K562 (cell line): Measurements from ENCODE around the gene RETSAT. TPM values are rescaled to one million over a fixed set of nuclear protein-coding genes. Genes with fewer than 3 reads are reported as not detected.

Experiments
- EHMT2 ChIP-seq: fragments of 450-650 bp; IDR thresholded peaks from 2 replicates; pipeline ENCODE4 v1.6.1; 2018; ENCODE audit warnings: antibody characterized with exemption
- L3MBTL2 ChIP-seq: fragments of 450-650 bp; IDR thresholded peaks from 2 replicates; pipeline ENCODE4 v1.6.1; 2016; ENCODE audit warnings: mild to moderate bottlenecking, moderate library complexity
- NR1H2 ChIP-seq: sonication (generic); formaldehyde crosslinking; IDR thresholded peaks from 2 replicates; pipeline ENCODE4 v1.4.0; 2020; ENCODE audit warnings: mild to moderate bottlenecking, missing genetic modification reagents
- POLR2A ChIP-seq: fragments of 450-650 bp; conservative IDR thresholded peaks from 2 replicates; pipeline ENCODE4 v1.6.1; 2016
- PTTG1 ChIP-seq: fragments of 450-650 bp; IDR thresholded peaks from 2 replicates; pipeline ENCODE4 v1.6.1; 2016; ENCODE audit warnings: low read depth, mild to moderate bottlenecking, missing genetic modification characterization, missing compliant biosample characterization
- RBM34 ChIP-seq: fragments of 200-400 bp; formaldehyde crosslinking; IDR thresholded peaks from 2 replicates; pipeline ENCODE4 v1.6.1; 2018; ENCODE audit warnings: low read length, borderline replicate concordance; ENCODE audit not compliant: insufficient read depth
- SAP30 ChIP-seq: fragments of 200-600 bp; sonication (generic); IDR thresholded peaks from 2 replicates; pipeline ENCODE4 v1.6.1; 2012; ENCODE audit warnings: borderline replicate concordance, low read depth, mild to moderate bottlenecking, moderate library complexity, low read length, control low read depth, inconsistent platforms; ENCODE audit not compliant: insufficient read depth, poor library complexity, severe bottlenecking
- SPI1 ChIP-seq: IDR thresholded peaks from 2 replicates; pipeline ENCODE4 v1.6.1; 2011; ENCODE audit warnings: low read depth, low read length, control low read depth, borderline replicate concordance
- TBP ChIP-seq: optimal IDR thresholded peaks from 2 replicates; pipeline ENCODE3; 2011; ENCODE audit warnings: low read depth, low read length, improper control_type of control experiment
- TEAD4 ChIP-seq, 2 experiments: sonication (generic) in 1 of 2; formaldehyde crosslinking in 1 of 2; IDR thresholded peaks; 2 replicates each; pipeline versions ENCODE4 v1.6.1 to v1.8.0; 2012 to 2022; ENCODE audit warnings: borderline replicate concordance in 1 of 2, inconsistent platforms in 1 of 2, low read length in 1 of 2, mild to moderate bottlenecking in 1 of 2, missing genetic modification reagents in 1 of 2
- ZNF175 ChIP-seq: fragments of 200-800 bp; sonication (Bioruptor generic); IDR thresholded peaks from 2 replicates; pipeline ENCODE4 v1.6.1; 2016; ENCODE audit warnings: low read depth, mild to moderate bottlenecking, missing genetic modification characterization, missing compliant biosample characterization
- ZNF316 ChIP-seq: fragments of 450-650 bp; IDR thresholded peaks from 2 replicates; pipeline ENCODE4 v1.6.1; 2016
- ZNF76 ChIP-seq: fragments of 250-450 bp; sonication (Bioruptor Pico); IDR thresholded peaks from 2 replicates; pipeline ENCODE4 v1.4.0; 2020; ENCODE audit warnings: mild to moderate bottlenecking, moderate library complexity, borderline replicate concordance
- polyA plus RNA-seq, 8 experiments: library from polyadenylated mRNA; depleted of rRNA in 4 of 8; stranded (reverse) in 5 of 8; unstranded in 3 of 8; fragments of >200 nt; fragmentation: Nextera tagmentation in 2 of 8; fragmentation: Illumina TruSeq in 1 of 8; extraction: Ambion mirVana in 2 of 8; extraction: Trizol in 1 of 8; gene quantifications; 2 replicates each; pipeline versions ENCODE4 v1.2.1 to v1.2.3, GENCODE V29; 2011 to 2014; ENCODE audit warnings: inconsistent platforms in 1 of 8, missing spikeins in 1 of 8
- total RNA-seq, 7 experiments: library from RNA; depleted of rRNA in 6 of 7; stranded (reverse); fragments of >200 nt in 6 of 7; fragmentation: Illumina TruSeq in 2 of 7; extraction: Trizol in 2 of 7; gene quantifications; 2 replicates each; pipeline versions ENCODE4 v1.2.1 to v1.2.3, GENCODE V29; 2011 to 2021; ENCODE audit warnings: low replicate concordance in 1 of 7
- TF ChIP-seq, protein P1 (sequence below): fragments of 250-450 bp; sonication (Bioruptor Pico); IDR thresholded peaks from 2 replicates; pipeline ENCODE4 v1.5.0; 2021
- TF ChIP-seq, protein P2 (sequence below): sonication (generic); formaldehyde crosslinking; IDR thresholded peaks from 2 replicates; pipeline ENCODE4 v1.8.0; 2022; ENCODE audit warnings: mild to moderate bottlenecking, low read depth, missing genetic modification reagents
- TF ChIP-seq, protein P3 (sequence below): conservative IDR thresholded peaks from 2 replicates; pipeline ENCODE4 v1.6.1; 2011; ENCODE audit warnings: low read depth, mild to moderate bottlenecking, low read length; ENCODE audit not compliant: control insufficient read depth
- TF ChIP-seq, protein P4 (sequence below): fragments of 150-350 bp; IDR thresholded peaks from 2 replicates; pipeline ENCODE4 v1.6.1; 2014; ENCODE audit warnings: low read depth, mild to moderate bottlenecking, low read length, borderline replicate concordance
- TF ChIP-seq, protein P5 (sequence below): sonication (generic); formaldehyde crosslinking; IDR thresholded peaks from 2 replicates; pipeline ENCODE4 v1.8.0; 2022; ENCODE audit warnings: missing genetic modification reagents, mild to moderate bottlenecking, moderate library complexity, borderline replicate concordance

Gene RETSAT
- total and polyA plus RNA-seq, 9 of the 15 experiments (the other 6 are each of a cell fraction or from before 2014, with no cell fraction given): 1.9 to 21.6 (median 16.5) TPM

DNA sequence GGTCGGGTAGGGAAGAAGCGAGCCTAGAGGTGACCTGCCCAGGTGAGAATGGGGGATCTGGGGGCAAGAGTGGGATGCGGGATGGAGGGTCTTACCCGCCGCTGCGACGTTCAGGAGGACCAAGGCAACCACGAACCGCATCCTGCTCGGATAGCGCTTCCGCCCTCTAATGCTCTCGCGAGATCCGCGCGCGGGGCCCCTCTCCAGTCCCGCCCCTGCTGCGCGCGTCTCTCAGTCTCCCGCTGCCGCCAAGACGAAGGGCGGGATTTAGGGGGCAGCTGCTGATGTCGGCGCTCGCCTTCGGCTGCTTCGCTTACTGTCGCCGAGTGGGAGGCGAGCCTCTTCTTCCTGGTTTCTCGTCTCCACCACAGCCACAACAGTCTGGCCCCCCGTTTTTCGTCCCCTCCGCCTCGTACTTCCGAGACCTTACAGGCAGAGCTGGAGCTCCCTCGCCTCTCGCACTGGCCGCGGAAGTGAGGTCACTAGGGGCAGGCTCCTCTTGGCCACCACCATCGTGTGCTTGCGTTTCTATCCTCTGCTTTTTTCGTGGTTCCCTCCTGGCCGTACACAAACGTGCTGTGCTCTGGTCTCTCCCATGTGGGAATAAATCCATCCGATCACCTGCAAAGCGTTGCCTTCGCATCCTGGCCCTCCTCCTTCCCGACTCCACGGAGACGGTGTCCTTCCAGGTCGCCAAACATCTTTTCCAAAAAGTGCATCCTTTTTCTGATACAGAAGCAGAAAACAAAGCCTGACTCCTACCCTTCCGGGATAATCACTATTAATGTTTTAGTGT is 26.3 kb downstream of the RETSAT start, which contains the start of gene TGOLN2 (continued):
- TF ChIP-seq PTTG1 (no peak), ZNF76 (CRISPR knock-in tag) (no peak), ZNF316 (peak; percentile 43), RBM34 (no peak), NR1H2 (no peak), EHMT2 (0 out of 2 replicates have a peak, but pooled peaks have one; percentile 9), TEAD4 (IDR thresholded peaks at IDR 0.05; ENCODE audit: low read length) (0 out of 2 replicates have a peak, but pooled peaks have one; percentile 31), TEAD4 (CRISPR knock-in tag; IDR thresholded peaks at IDR 0.05; ENCODE audit: borderline replicate concordance) (no peak), ZNF175 (0 out of 2 replicates have a peak, but pooled peaks have one; percentile 52), TBP (peak; percentile 96), POLR2A (peak; percentile 99), SPI1 (peak; percentile 65), L3MBTL2 (peak; percentile 93), SAP30 (peak; percentile 69)
- TF ChIP-seq, protein P1, sequence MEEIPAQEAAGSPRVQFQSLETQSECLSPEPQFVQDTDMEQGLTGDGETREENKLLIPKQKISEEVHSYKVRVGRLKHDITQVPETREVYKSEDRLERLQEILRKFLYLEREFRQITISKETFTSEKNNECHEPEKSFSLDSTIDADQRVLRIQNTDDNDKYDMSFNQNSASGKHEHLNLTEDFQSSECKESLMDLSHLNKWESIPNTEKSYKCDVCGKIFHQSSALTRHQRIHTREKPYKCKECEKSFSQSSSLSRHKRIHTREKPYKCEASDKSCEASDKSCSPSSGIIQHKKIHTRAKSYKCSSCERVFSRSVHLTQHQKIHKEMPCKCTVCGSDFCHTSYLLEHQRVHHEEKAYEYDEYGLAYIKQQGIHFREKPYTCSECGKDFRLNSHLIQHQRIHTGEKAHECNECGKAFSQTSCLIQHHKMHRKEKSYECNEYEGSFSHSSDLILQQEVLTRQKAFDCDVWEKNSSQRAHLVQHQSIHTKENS (CRISPR knock-in tag): no peak
- TF ChIP-seq, protein P2, sequence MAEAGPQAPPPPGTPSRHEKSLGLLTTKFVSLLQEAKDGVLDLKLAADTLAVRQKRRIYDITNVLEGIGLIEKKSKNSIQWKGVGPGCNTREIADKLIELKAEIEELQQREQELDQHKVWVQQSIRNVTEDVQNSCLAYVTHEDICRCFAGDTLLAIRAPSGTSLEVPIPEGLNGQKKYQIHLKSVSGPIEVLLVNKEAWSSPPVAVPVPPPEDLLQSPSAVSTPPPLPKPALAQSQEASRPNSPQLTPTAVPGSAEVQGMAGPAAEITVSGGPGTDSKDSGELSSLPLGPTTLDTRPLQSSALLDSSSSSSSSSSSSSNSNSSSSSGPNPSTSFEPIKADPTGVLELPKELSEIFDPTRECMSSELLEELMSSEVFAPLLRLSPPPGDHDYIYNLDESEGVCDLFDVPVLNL (CRISPR knock-in tag): 0 out of 2 replicates have a peak, but pooled peaks have one; percentile 70
- TF ChIP-seq, protein P3, sequence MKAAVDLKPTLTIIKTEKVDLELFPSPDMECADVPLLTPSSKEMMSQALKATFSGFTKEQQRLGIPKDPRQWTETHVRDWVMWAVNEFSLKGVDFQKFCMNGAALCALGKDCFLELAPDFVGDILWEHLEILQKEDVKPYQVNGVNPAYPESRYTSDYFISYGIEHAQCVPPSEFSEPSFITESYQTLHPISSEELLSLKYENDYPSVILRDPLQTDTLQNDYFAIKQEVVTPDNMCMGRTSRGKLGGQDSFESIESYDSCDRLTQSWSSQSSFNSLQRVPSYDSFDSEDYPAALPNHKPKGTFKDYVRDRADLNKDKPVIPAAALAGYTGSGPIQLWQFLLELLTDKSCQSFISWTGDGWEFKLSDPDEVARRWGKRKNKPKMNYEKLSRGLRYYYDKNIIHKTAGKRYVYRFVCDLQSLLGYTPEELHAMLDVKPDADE: peak; percentile 74; the same call in 1 of the 2 replicates
- TF ChIP-seq, protein P4, sequence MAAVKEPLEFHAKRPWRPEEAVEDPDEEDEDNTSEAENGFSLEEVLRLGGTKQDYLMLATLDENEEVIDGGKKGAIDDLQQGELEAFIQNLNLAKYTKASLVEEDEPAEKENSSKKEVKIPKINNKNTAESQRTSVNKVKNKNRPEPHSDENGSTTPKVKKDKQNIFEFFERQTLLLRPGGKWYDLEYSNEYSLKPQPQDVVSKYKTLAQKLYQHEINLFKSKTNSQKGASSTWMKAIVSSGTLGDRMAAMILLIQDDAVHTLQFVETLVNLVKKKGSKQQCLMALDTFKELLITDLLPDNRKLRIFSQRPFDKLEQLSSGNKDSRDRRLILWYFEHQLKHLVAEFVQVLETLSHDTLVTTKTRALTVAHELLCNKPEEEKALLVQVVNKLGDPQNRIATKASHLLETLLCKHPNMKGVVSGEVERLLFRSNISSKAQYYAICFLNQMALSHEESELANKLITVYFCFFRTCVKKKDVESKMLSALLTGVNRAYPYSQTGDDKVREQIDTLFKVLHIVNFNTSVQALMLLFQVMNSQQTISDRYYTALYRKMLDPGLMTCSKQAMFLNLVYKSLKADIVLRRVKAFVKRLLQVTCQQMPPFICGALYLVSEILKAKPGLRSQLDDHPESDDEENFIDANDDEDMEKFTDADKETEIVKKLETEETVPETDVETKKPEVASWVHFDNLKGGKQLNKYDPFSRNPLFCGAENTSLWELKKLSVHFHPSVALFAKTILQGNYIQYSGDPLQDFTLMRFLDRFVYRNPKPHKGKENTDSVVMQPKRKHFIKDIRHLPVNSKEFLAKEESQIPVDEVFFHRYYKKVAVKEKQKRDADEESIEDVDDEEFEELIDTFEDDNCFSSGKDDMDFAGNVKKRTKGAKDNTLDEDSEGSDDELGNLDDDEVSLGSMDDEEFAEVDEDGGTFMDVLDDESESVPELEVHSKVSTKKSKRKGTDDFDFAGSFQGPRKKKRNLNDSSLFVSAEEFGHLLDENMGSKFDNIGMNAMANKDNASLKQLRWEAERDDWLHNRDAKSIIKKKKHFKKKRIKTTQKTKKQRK: no peak
- TF ChIP-seq, protein P5, sequence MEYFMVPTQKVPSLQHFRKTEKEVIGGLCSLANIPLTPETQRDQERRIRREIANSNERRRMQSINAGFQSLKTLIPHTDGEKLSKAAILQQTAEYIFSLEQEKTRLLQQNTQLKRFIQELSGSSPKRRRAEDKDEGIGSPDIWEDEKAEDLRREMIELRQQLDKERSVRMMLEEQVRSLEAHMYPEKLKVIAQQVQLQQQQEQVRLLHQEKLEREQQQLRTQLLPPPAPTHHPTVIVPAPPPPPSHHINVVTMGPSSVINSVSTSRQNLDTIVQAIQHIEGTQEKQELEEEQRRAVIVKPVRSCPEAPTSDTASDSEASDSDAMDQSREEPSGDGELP: peak; percentile 87
